Uterus (tissue), 4 donors: ENCODE results near the gene IL1R1. TPM values are rescaled to one million over a fixed set of nuclear protein-coding genes. Genes with fewer than 3 reads are reported as not detected.

Source experiments
- DNase-seq, 2 donors: peaks; one replicate each; pipeline ENCODE4 v3.0.0-alpha.2; 2019 to 2020
- H3K27ac ChIP-seq, 2 donors: fragments of 200-600 bp; sonication (generic); 1 replicate in 1 of 2; 2 replicates in 1 of 2; pipeline ENCODE4 v1.5.1; 2016 to 2018
- H3K27me3 ChIP-seq, 2 donors: fragments of 200-600 bp; sonication (generic); one replicate each; pipeline ENCODE4 v1.5.1; 2018 to 2019; ENCODE audit warnings: control low read depth in 1 of 2
- H3K36me3 ChIP-seq, 2 donors: fragments of 200-600 bp; sonication (generic); one replicate each; pipeline ENCODE4 v1.5.1; 2019; ENCODE audit warnings: control low read depth in 1 of 2
- H3K4me1 ChIP-seq, 2 donors: fragments of 200-600 bp; sonication (generic); one replicate each; pipeline ENCODE4 v1.5.1; 2018 to 2019; ENCODE audit warnings: control low read depth in 1 of 2
- H3K4me3 ChIP-seq, 2 donors: fragments of 200-600 bp; sonication (generic); 1 replicate in 1 of 2; 2 replicates in 1 of 2; pipeline ENCODE4 v1.5.1; 2018 to 2019; ENCODE audit warnings: mild to moderate bottlenecking in 1 of 2
- H3K9me3 ChIP-seq, 2 donors: fragments of 200-600 bp; sonication (generic); one replicate each; pipeline ENCODE4 v1.5.1; 2019; ENCODE audit warnings: control low read depth in 1 of 2
- POLR2A ChIP-seq, 2 donors: fragments of 450-650 bp; IDR thresholded peaks; one replicate each; pipeline ENCODE4 v1.6.1; 2016; ENCODE audit warnings: antibody characterized with exemption in 2 of 2, mild to moderate bottlenecking in 1 of 2, moderate library complexity in 1 of 2
- intact Hi-C: fragments of 100-400 bp; cut with DNase I; formaldehyde crosslinking; loops from one replicate; pipeline ENCODE4 v1.15.1; 2023; ENCODE audit warnings: low total_unique reads
- total RNA-seq, 4 donors: library from RNA; depleted of rRNA in 3 of 4; stranded (reverse); fragments of >200 nt in 3 of 4; gene quantifications; one replicate each; pipeline versions ENCODE4 v1.1.0 to v1.2.4, GENCODE V29; 2014 to 2023
- TF ChIP-seq, protein P1 (sequence below), 4 experiments: fragments of 200-600 bp in 2 of 4; fragments of 450-650 bp in 2 of 4; sonication (generic) in 2 of 4; IDR thresholded peaks; one replicate each; pipeline ENCODE4 v1.5.1; 2016 to 2019; ENCODE audit warnings: antibody characterized with exemption in 4 of 4, mild to moderate bottlenecking in 2 of 4, moderate library complexity in 1 of 4
- donor health status: DM: yes; HTN: yes; CAD: no.

The IL1R1 gene
- total RNA-seq, 4 donors from 2014 or later: 43.8 to 94.9 (median 70.1) TPM

DNA sequence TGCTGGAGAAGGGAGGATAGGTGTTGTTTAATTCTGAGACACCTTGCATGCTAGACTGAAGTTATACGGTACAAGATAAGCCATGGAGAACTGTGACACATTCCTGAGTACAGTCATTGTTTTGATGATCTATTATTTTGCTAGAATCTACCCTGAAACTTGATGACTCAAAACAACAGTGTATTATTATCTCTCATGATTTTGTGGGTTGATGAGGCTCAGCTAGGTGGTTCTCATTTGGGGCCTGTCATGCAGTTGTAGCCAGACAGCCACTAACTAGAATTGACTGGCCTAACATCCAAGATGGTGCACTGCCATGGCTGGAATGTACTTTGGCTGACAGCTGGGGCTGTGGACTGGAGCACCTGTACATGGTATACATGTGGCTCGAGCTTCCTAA, 5.4 kb upstream of the IL1R1 start:
- DNase-seq: no peak
- no peaks in the 10 kb centered on the region for H3K36me3 ChIP-seq
- H3K27me3 ChIP-seq: no peaks in the 10 kb centered on the region
- H3K4me3 ChIP-seq: no peak overlapping the region
- no peaks in the 10 kb centered on the region for H3K4me1 ChIP-seq
- TF ChIP-seq, protein P1, sequence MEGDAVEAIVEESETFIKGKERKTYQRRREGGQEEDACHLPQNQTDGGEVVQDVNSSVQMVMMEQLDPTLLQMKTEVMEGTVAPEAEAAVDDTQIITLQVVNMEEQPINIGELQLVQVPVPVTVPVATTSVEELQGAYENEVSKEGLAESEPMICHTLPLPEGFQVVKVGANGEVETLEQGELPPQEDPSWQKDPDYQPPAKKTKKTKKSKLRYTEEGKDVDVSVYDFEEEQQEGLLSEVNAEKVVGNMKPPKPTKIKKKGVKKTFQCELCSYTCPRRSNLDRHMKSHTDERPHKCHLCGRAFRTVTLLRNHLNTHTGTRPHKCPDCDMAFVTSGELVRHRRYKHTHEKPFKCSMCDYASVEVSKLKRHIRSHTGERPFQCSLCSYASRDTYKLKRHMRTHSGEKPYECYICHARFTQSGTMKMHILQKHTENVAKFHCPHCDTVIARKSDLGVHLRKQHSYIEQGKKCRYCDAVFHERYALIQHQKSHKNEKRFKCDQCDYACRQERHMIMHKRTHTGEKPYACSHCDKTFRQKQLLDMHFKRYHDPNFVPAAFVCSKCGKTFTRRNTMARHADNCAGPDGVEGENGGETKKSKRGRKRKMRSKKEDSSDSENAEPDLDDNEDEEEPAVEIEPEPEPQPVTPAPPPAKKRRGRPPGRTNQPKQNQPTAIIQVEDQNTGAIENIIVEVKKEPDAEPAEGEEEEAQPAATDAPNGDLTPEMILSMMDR (IDR thresholded peaks at IDR 0.05): no peak
- TF ChIP-seq POLR2A (IDR thresholded peaks at IDR 0.05): no peak
- no peak overlapping the region for H3K27ac ChIP-seq
- H3K9me3 ChIP-seq: no peaks in the 10 kb centered on the region
- intact Hi-C loops: no loop called here

GRCh38 chr2:102138331-102138730, 4.2 kb upstream of the IL1R1 start:
- H3K9me3 ChIP-seq: no peaks in the 10 kb centered on the region
- no peak overlapping the region for H3K4me3 ChIP-seq
- no peak overlapping the region for H3K27ac ChIP-seq
- no peaks in the 10 kb centered on the region for H3K4me1 ChIP-seq
- TF ChIP-seq, protein P1 (IDR thresholded peaks at IDR 0.05): no peak
- no peak for TF ChIP-seq POLR2A (IDR thresholded peaks at IDR 0.05)
- DNase-seq: no peak
- no peaks in the 10 kb centered on the region for H3K27me3 ChIP-seq
- intact Hi-C loops: no loop called here
- no peaks in the 10 kb centered on the region for H3K36me3 ChIP-seq

- intact Hi-C loops: loop anchor here (10.0 kb wide), 1 partner anchor 115 kb away; no protein-coding TSS in a partner anchor
- no peak overlapping the region for H3K4me3 ChIP-seq
- H3K27ac ChIP-seq: no peak overlapping the region
- TF ChIP-seq POLR2A (IDR thresholded peaks at IDR 0.05): no peak
- TF ChIP-seq, protein P1 (IDR thresholded peaks at IDR 0.05): no peak
- H3K36me3 ChIP-seq: no peaks in the 10 kb centered on the region
- no peaks in the 10 kb centered on the region for H3K27me3 ChIP-seq
- H3K4me1 ChIP-seq: no peaks in the 10 kb centered on the region
- no peaks in the 10 kb centered on the region for H3K9me3 ChIP-seq
- DNase-seq: no peak
Observed at GRCh38 chr2:102139851-102140250, 2.7 kb upstream of the IL1R1 start.

GRCh38 chr2:102140377-102140776, 2.2 kb upstream of the IL1R1 start:
- intact Hi-C loops: loop anchor here (10.0 kb wide), 1 partner anchor 116 kb away; no protein-coding TSS in a partner anchor

More at GRCh38 chr2:102140377-102140776, 2.2 kb upstream of the IL1R1 start:
- Histone ChIP-seq H3K9me3 (no peaks in the 10 kb centered on the region), H3K4me1 (no peaks in the 10 kb centered on the region), H3K27me3 (no peaks in the 10 kb centered on the region), H3K27ac (peak overlapping the region; percentile 75 to 94), H3K36me3 (no peaks in the 10 kb centered on the region), H3K4me3 (no peak overlapping the region)
- no peak for DNase-seq
- TF ChIP-seq, protein P1 (IDR thresholded peaks at IDR 0.05): no peak
- no peak for TF ChIP-seq POLR2A (IDR thresholded peaks at IDR 0.05)
